Right ventricle myocardium inferior (tissue), 1 donor: Measurements from ENCODE around the gene SETD4. TPM values are rescaled to one million over a fixed set of nuclear protein-coding genes. Genes with fewer than 3 reads are reported as not detected.

Experiments
- ATAC-seq: fragments of 200-7000 bp; cut with Tn5 transposase; one replicate; pipeline ENCODE4 v1.9.1; 2020; ENCODE audit warnings: mild to moderate bottlenecking, moderate library complexity
- DNase-seq: peaks from one replicate; pipeline ENCODE4 v3.0.0; 2021; ENCODE audit errors: missing footprints
- intact Hi-C: fragments of 100-400 bp; cut with DNase I; formaldehyde crosslinking; loops from one replicate; pipeline ENCODE4 v1.11.0; 2022
- total RNA-seq: library from RNA; stranded (reverse); fragmentation: NEBNext Ultra II Directional; extraction: Animal tissue kit (Norgen Biotek cat#: 25700); gene quantifications from one replicate; pipeline ENCODE4 v1.2.1, GENCODE V29; 2021
- donor health status: DM: no; HTN: yes; CAD: no; lungs with severe emphysema.

Gene SETD4
- total RNA-seq, 1 donor from 2014 or later = 9.8 TPM

DNA sequence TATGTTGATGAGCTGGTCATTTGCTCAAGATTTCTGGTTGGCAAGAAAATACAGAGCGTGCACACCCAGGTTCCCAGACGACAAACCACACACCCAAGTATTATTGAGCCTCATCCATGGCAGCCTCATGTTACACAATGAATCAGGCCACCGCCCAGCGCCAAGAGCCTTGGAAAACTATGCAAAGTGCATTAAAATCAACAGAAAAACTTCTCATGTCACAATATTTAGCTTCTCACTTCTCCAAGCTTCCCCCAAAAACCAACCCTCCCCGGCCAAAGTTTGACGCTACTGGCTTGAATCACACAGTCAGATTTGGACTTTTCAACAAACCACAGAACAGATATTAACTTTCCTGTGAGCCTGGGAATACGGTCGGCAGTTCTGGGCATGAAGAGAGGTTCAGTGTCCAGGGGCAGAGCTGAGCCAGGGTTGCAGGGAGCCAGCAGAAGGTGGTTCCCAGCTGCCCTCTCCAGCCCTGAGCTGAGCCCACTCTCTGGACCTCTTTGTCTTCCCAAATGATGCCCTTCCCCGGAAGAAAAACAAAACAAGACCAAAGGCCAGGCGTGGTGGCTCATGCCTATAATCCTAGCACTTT is 71.1 kb downstream of the SETD4 start:
- ATAC-seq (no peak), DNase-seq (no peak)
- intact Hi-C loops = no loop called here

DNA sequence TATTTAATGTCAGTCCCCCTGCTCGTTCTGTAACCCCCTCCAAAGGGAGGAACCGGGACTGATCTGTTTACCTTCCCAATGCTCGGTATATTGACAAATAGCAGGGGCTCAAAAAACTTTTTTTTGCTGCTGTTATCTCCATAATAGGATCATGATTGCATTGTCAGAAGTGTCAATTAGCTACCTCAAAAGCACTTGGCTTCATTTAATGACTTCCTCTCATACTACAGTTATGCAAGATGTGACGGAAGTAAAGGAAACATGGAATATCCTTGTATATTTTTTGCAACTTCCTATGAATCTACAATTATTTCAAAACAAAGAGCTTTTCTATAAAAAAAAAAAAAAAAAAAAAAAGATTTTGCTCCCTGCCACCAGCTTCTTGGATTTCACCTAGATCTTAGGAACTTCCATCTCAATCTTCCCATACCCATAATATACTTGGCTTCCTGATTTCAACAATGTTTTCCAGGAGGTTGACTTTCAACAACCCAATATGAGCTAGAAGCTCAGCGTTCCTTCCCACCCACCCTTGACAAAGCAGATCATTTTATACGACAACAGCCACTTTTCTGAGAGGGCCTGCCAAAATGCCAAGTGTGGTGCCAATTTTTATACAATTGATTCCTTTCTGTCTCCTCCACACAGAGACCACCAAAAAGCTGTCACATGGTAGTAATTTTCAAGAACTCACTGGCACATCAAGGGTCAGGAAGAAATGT is 71.7 kb downstream of the SETD4 start:
- ATAC-seq (no peak), DNase-seq (no peak)
- intact Hi-C loops = no loop called here

GRCh38 chr21:35987475-35987874 is 72.9 kb downstream of the SETD4 start:
- no peak for ATAC-seq
- intact Hi-C loops = no loop called here

DNA sequence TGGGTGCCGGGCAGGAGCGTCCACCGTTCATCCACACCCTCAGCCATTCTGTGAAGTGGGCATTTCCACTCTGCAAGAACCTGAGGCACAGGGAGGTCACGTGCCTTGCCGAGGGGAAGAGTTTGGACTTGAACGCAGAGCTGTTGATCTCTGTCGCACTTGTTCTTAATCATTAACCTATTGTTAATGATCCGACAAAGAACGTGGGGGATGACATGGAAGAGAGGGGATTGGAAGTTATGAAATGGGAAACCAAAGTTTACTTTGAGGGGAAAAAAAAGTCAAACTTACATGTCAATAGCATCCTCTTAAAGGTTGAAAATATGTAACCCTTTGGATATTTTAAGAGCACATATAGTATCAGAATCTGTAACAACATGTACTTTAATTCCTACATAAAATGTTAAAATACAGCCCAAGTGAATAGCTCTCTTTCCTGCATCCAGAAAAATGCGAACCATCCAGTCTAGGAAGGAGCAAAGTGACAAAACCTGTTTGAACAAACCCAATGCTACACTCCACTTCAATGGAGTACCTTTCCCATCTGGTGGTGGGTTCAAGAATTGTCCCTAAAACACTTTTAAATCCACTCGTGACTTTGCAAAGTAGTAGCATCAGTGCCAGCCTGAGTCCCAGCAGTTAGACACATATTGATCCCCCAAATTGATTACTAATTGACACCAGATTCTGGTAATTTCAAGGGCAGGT is 75.5 kb downstream of the SETD4 start:
- ATAC-seq = no peak
- no peak for DNase-seq
- intact Hi-C loops = no loop called here

More at GRCh38 chr21:35987475-35987874, 72.9 kb downstream of the SETD4 start:
- no peak for DNase-seq

Other genes starting within 250 kb of the SETD4 start
- 28.5 TPM for gene CBR1, start 9.5 kb upstream of the SETD4 start, total RNA-seq
- gene CBR3, start 74.6 kb upstream of the SETD4 start, total RNA-seq = 2.5 TPM
- 17.9 TPM for gene DOP1B, start 96.3 kb upstream of the SETD4 start, total RNA-seq